ENCODE data around the gene INPP5D. TPM values are rescaled to one million over a fixed set of nuclear protein-coding genes. Genes with fewer than 3 reads are reported as not detected.

INPP5D gene
- total and polyA plus RNA-seq, 8 donors, result 3.7 to 564 (median 8.5) TPM

DNA sequence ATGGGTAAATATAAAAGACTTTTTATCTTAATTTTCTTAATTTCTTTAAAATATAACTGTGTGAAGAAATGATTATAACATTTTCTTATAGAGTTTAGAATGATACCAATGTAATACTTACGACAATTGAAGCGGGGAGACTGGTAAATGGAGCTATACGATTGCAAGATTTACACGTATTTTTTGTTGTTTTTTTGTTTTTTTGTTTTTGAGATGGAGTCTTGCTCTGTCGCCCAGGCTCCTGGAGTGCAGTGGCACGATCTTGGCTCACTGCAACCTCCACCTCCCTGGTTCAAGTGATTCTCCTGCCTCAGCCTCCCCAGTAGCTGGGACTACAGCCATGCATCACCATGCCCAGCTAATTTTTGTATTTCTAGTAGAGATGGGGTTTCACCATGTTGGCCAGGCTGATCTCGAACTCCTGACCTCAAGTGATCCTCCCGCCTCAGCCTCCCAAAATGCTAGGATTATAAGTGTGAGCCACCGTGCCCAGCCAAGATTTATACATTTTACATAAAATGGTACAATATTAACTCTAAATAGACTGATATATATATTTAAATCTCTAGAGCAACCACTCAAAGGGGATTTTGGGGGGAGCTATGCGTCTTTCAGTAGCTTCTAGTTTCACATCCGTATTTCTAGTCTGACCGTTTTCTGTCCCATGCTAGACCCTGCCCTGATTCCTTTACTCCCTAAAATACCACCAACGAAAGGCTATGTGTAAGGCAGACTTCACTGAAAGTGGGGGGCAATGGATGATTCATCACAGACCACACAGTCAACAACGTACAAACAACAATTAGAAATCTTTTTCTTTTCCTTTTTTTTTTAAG, 163.1 kb downstream of the INPP5D start:
- no peak for DNase-seq
- Histone ChIP-seq H3K9me3 (no peaks in the 10 kb centered on the region), H3K36me3 (no peaks in the 10 kb centered on the region), H3K27ac (no peak overlapping the region), H3K4me3 (no peak overlapping the region), H3K4me1 (peaks cover 0 to 11% (median 3%) of the 10 kb centered on the region in 4 donors), H3K27me3 (no peaks in the 10 kb centered on the region)
- WGBS, 5 donors, result 87 to 91% (median 89%) methylated on average over 14 of the region's 14 CpGs
- no peak for TF ChIP-seq POLR2A (IDR thresholded peaks at IDR 0.05)
- TF ChIP-seq EP300 (IDR thresholded peaks at IDR 0.05), result no peak
- no peak for TF ChIP-seq CTCF (IDR thresholded peaks at IDR 0.05)
- TF ChIP-seq POLR2AphosphoS5 (IDR thresholded peaks at IDR 0.05), result no peak
- intact Hi-C loops (cut with DNase I; ENCODE audit: low total_unique reads), result no loop called here

DNA sequence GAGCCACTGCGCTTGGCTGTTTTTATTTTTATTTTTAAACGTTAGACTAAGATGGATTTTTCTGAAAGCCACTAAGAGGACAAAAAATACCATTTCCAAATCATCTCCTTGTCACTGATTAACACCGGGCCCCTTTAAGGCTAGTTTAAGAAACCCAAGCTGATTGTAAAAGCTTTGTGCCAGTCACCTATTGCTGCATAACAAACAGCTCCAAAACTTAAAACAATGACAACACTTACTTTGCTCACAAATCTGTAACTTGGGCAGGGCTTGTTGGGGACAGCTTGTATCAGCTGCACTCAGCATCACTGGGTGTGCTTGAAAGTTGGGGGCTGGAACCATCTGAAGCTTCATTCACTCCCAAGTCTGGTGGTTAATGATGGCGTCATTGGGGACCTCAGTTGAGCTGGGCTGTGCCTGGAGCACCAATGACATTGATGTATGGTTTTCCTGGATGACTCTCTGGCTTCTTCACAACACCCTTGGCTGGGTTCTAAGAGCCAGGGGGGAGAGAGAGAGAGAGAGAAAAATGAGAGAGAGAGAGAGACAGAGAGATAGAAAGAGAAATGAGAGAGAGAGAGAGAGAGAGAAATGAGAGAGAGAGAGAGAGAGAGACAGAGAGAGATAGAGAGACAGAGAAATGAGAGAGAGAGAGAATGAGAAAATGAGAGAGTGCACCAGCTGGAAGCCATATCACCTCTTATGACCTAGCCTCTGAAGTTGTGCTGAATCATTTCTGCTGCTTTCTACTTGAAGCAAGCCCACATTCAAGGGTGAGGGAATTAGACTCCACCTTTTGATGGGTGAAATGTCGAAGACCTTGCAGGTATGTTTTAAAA, 165.3 kb downstream of the INPP5D start:
- Histone ChIP-seq H3K27me3 (no peaks in the 10 kb centered on the region), H3K4me1 (peaks cover 0 to 11% (median 3%) of the 10 kb centered on the region in 4 donors), H3K9me3 (no peaks in the 10 kb centered on the region), H3K4me3 (no peak overlapping the region), H3K27ac (no peak overlapping the region), H3K36me3 (no peaks in the 10 kb centered on the region)
- intact Hi-C loops (cut with DNase I; ENCODE audit: low total_unique reads), result no loop called here
- TF ChIP-seq POLR2AphosphoS5 (IDR thresholded peaks at IDR 0.05) (no peak), POLR2A (IDR thresholded peaks at IDR 0.05) (no peak), CTCF (IDR thresholded peaks at IDR 0.05) (no peak), EP300 (IDR thresholded peaks at IDR 0.05) (no peak)
- 75 to 87% (median 81%) methylated on average over 5 of the region's 5 CpGs for WGBS, 5 donors
- DNase-seq, result no peak

DNA sequence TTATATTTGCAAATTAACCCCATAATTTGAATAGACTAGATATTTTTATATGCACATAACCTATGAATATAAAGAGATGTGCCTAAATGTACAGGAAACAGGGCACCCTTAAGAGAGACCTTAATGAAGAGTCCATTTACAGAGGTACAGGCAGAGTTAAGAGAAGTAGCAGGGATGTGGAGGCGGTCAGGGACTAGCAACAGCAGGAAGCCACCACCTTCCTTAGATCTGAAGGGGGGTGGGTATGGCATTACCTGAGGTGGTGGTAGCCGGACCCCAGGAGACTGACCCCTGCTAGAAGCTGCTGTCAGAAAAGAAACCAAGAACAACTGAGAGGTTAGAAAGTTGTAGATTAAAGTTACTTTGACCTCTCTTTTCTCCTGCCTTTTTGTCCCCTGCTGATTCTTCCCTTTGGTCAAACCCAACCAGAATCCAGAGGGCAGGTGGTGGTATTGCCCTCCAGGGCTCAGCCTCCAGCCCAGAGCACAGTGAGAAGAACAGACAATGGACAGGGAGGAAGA, 166.4 kb downstream of the INPP5D start:
- H3K9me3 ChIP-seq, result no peaks in the 10 kb centered on the region
- H3K4me3 ChIP-seq, result no peak overlapping the region
- 66 to 89% (median 74%) methylated on average over 2 of the region's 2 CpGs for WGBS, 5 donors
- TF ChIP-seq POLR2A (IDR thresholded peaks at IDR 0.05) (no peak), POLR2AphosphoS5 (IDR thresholded peaks at IDR 0.05) (no peak), CTCF (IDR thresholded peaks at IDR 0.05) (no peak), EP300 (IDR thresholded peaks at IDR 0.05) (no peak)
- intact Hi-C loops (cut with DNase I; ENCODE audit: low total_unique reads), result no loop called here
- no peaks in the 10 kb centered on the region for H3K27me3 ChIP-seq
- H3K4me1 ChIP-seq, result peaks cover 0 to 7% (median 3%) of the 10 kb centered on the region in 4 donors
- no peak for DNase-seq
- H3K27ac ChIP-seq, result no peak overlapping the region
- H3K36me3 ChIP-seq, result no peaks in the 10 kb centered on the region

- 79 to 81% (median 81%) methylated on average over 7 of the region's 7 CpGs for WGBS, 5 donors
Observed at GRCh38 chr2:233227346-233227978, 167.3 kb downstream of the INPP5D start.

More at GRCh38 chr2:233227346-233227978, 167.3 kb downstream of the INPP5D start:
- Histone ChIP-seq H3K4me1 (no peaks in the 10 kb centered on the region), H3K36me3 (no peaks in the 10 kb centered on the region), H3K4me3 (no peak overlapping the region), H3K9me3 (no peaks in the 10 kb centered on the region), H3K27me3 (no peaks in the 10 kb centered on the region), H3K27ac (no peak overlapping the region)
- intact Hi-C loops (cut with DNase I; ENCODE audit: low total_unique reads), result no loop called here
- no peak for DNase-seq
- TF ChIP-seq POLR2AphosphoS5 (IDR thresholded peaks at IDR 0.05) (no peak), CTCF (IDR thresholded peaks at IDR 0.05) (no peak), POLR2A (IDR thresholded peaks at IDR 0.05) (no peak), EP300 (IDR thresholded peaks at IDR 0.05) (no peak)

All from stomach (tissue), 9 donors.